Measurements from ENCODE around the gene ZNF564. TPM values are rescaled to one million over a fixed set of nuclear protein-coding genes. Genes with fewer than 3 reads are reported as not detected.

ZNF564 gene
- total and polyA plus RNA-seq, 2 of the 13 experiments (the other 11 are each of a cell fraction or from before 2014, with no cell fraction given), result 2.3 to 11.1 TPM

GRCh38 chr19:12485052-12485416, 66.2 kb downstream of the ZNF564 start (continued):
- TF ChIP-seq ZXDC (CRISPR knock-in tag; IDR thresholded peaks at IDR 0.05) (no peak), IRX3 (CRISPR knock-in tag; IDR thresholded peaks at IDR 0.05; ENCODE audit: borderline replicate concordance, low read depth) (no peak), TBX3 (IDR thresholded peaks at IDR 0.05; ENCODE audit: borderline replicate concordance) (no peak), GTF2F1 (IDR thresholded peaks at IDR 0.05; ENCODE audit: low read length) (no peak), SAFB2 (CRISPR knock-in tag; IDR thresholded peaks at IDR 0.05; ENCODE audit: borderline replicate concordance, low read depth) (no peak), IKZF1 (IDR thresholded peaks at IDR 0.05) (no peak), U2AF1 (optimal IDR thresholded peaks at IDR 0.05; ENCODE audit: low read depth, low read length) (peak; percentile 36), USF2 (IDR thresholded peaks at IDR 0.05; ENCODE audit: low read depth, low read length) (no peak), USF2 (CRISPR knock-in tag; IDR thresholded peaks at IDR 0.05; ENCODE audit: borderline replicate concordance) (no peak), ZNF142 (CRISPR knock-in tag; IDR thresholded peaks at IDR 0.05) (0 out of 2 replicates have a peak, but pooled peaks have one; percentile 2), ZNF788 (CRISPR knock-in tag; IDR thresholded peaks at IDR 0.05; ENCODE audit: borderline replicate concordance) (no peak)
- TF ChIP-seq, protein P1, sequence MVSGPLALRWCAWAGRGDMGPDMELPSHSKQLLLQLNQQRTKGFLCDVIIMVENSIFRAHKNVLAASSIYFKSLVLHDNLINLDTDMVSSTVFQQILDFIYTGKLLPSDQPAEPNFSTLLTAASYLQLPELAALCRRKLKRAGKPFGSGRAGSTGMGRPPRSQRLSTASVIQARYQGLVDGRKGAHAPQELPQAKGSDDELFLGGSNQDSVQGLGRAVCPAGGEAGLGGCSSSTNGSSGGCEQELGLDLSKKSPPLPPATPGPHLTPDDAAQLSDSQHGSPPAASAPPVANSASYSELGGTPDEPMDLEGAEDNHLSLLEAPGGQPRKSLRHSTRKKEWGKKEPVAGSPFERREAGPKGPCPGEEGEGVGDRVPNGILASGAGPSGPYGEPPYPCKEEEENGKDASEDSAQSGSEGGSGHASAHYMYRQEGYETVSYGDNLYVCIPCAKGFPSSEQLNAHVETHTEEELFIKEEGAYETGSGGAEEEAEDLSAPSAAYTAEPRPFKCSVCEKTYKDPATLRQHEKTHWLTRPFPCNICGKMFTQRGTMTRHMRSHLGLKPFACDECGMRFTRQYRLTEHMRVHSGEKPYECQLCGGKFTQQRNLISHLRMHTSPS (CRISPR knock-in tag; IDR thresholded peaks at IDR 0.05; ENCODE audit: low read depth), result no peak
- TF ChIP-seq, protein P2, sequence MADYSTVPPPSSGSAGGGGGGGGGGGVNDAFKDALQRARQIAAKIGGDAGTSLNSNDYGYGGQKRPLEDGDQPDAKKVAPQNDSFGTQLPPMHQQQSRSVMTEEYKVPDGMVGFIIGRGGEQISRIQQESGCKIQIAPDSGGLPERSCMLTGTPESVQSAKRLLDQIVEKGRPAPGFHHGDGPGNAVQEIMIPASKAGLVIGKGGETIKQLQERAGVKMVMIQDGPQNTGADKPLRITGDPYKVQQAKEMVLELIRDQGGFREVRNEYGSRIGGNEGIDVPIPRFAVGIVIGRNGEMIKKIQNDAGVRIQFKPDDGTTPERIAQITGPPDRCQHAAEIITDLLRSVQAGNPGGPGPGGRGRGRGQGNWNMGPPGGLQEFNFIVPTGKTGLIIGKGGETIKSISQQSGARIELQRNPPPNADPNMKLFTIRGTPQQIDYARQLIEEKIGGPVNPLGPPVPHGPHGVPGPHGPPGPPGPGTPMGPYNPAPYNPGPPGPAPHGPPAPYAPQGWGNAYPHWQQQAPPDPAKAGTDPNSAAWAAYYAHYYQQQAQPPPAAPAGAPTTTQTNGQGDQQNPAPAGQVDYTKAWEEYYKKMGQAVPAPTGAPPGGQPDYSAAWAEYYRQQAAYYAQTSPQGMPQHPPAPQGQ (CRISPR knock-in tag; IDR thresholded peaks at IDR 0.05; ENCODE audit: borderline replicate concordance), result no peak
- TF ChIP-seq, protein P3, sequence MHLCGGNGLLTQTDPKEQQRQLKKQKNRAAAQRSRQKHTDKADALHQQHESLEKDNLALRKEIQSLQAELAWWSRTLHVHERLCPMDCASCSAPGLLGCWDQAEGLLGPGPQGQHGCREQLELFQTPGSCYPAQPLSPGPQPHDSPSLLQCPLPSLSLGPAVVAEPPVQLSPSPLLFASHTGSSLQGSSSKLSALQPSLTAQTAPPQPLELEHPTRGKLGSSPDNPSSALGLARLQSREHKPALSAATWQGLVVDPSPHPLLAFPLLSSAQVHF (CRISPR knock-in tag; IDR thresholded peaks at IDR 0.05), result no peak
